NCI-H1105 treated with DMSO at 0.1 percent for 48 hours (cell line): ENCODE results near the gene IMP3.
A peak's percentile ranks its signal among the peaks of the same experiment; 100 is the strongest.
"Not testable (repeated sequence)": the region's sequence is repeated elsewhere in the genome, so short reads cannot be mapped to it uniquely, and the experiment has no call there.

Experiments
- DNase-seq: peaks from one replicate; lab custom pipeline; 2025; lab: John Stamatoyannopoulos, UW

IMP3 gene, protein sequence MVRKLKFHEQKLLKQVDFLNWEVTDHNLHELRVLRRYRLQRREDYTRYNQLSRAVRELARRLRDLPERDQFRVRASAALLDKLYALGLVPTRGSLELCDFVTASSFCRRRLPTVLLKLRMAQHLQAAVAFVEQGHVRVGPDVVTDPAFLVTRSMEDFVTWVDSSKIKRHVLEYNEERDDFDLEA

DNA sequence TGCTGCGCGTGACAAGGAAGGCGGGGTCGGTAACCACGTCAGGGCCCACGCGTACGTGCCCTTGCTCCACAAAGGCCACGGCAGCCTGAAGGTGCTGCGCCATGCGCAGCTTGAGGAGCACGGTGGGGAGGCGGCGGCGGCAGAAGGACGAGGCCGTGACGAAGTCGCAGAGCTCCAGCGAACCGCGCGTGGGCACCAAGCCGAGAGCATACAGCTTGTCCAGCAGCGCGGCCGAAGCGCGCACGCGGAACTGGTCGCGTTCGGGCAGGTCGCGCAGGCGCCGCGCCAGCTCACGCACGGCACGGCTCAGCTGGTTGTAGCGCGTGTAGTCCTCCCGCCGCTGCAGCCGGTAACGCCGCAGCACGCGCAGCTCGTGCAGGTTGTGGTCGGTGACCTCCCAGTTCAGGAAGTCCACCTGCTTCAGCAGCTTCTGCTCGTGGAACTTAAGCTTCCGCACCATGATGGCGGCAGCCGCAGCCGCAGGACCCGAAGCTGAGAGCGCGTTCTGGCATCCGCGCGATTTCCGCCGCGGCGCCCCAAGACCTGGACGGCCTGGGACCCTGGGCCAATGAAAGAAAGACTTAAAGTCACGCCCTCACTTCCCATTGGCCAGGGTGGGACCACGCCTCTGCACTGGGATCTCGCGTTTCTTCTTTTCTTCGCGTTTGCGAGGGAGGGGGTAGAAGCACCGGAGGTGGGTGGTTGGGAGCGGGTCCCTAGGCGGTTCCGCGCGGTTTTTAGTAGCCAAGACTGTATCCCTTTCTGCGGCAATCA lies at the start of gene IMP3:
Gene IMP3, minus strand, starts transcription at position 516 of the 774 bp plus-strand sequence. Its CDS starts 56 bp downstream, at position 460.
- peak; percentile 91 for DNase-seq

DNA sequence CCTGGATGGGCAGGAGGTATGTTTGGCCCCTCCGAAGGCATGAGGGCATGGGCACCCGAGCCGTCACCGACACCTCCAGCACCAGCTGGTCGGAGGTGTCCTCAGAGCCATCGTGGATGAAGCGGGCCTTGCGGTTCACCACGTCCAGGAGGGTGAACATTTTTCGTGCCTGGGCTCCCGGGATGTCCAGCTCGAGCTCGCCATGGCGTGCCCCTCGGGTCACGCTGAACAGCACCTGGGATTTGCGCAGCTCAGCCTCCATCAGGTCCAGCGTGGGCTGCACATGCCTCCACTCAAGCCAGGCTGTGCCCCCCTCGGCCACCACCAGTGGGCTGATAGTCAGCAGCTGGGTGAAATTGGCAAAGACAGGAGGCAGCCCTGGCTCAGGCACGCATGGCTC lies 49.4 kb upstream of the IMP3 start:
- not testable (repeated sequence) for DNase-seq

DNA sequence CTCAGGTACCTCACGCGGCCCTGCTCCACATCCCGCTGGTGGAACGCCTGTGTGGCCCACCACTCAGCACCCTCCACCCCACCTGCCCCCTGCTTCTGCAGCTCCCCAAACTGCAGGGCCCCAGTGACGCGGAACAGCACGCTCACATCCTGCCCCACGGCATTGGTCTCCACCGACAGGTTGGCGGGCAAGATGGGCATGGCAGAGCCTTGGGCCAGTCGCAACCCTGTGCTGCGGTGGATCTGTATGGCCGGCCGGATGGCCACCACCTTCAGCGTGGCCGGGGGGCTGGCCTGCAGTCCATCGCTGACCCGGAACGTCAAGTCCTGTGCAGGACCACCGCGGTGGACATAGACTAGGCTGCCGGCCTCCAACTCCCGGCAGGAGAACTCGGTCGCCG lies 48.8 kb upstream of the IMP3 start:
- DNase-seq, result no peak

DNA sequence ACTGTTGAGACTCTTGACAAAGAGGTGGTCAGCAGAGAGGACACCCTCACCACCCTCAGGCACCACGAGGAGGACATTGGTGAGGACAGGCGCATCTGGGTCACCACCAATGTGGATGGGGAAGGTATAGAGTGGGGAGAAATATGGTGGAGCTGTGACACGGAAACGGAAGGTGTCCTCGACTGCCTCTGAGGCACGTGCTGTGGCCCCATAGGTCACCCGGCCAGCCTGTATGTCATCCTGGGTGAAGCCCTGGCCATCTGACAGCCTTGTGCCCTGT lies 48.2 kb upstream of the IMP3 start:
- DNase-seq, result no peak

DNA sequence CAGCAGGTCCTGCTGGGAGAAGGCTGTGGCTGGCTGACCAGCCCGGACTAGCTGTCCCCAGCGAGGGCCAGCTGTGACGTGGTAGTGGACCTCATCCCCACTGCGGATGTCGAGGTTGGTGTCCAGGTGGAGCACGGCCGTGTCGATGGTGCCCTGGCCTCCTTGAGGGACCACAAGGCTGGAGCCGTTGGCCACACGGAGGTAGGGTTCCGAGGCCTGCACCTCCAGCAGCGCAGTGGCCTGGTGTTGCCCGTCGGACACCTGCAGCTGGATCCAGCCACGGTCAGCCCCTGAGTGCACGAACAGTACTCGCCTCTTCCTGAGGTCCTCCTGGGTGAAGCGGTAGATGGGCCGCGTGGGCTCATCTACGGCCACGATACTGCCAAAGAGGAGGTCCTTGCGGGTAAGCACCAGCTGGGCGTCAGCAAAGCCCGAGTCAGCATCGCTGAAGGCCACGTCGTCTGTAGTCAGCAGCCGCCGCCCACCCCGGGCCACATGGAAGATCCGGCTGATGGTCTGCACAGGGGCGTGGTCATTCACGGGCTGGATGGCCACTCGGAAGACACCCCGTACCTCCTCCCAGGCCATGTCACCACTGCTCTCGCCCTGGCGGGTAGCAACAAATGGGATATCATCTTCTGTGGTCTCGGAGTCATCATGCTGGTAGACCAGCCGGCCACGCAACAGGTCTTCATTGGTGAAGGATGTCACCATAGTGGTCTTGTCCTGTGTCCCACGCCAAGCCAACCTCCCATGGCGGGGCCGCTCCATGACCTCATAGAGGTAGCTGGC lies 47.7 kb upstream of the IMP3 start:
- DNase-seq, result no peak

DNA sequence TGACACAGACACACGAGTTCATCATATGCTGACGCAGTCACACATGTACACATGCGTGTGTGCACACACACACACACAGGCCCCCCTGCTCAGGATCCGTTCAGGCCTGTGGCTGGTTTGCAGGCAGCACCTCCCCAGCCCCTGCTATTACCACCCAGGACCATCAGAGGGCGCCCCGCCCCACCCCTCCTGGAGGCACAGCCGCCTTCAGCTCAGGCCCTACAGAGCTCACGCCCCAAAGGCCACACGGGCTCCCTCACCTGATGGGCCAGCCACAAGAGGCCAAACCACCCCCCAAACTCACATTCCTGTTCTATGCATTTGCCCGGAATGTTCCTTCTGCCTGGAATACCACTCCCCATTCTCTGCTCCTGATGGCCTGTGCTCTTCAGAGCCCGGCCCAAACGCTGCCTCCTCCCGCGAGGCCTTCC lies 46.2 kb upstream of the IMP3 start:
- not testable (repeated sequence) for DNase-seq

DNA sequence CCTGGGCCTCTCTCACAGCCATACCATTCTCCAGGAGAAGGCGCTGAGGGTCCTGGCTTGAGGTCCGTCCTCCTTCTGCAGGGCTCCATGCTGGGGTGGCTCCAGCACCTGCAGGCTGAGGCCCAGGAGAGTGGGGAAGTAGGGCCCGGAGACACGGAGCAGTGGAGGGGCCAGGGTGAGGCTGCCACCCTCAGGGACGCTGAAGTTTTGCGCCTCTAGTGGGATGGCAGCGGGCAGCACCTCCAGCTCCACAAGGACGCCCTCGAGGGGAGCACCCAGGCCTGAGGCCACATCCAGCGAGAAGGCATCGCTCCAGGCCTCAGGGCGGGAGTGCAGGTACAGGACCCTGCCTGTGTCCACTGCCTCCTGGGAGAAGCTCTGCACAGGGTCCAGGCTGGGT lies 45.2 kb upstream of the IMP3 start:
- no peak for DNase-seq

DNA sequence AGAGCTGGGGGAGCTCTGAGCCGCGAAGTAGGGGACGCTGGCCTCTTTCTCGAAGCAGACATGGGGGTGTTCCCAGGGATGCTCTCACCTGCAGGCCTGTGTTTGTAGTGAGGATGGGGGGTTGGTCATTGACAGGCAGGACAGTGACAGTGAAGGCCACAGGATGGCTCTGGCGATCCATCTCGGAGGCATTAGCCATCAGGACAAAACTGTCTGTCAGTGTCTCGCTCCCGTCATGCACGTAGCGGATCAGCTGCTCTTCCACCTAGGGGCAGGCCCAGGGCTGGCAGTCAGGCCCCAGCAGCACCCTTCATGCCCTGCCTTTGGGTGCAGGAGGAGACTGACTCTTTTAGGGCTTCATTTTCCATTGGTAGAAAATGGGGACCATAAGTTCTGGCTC lies 44.6 kb upstream of the IMP3 start:
- no peak for DNase-seq

DNA sequence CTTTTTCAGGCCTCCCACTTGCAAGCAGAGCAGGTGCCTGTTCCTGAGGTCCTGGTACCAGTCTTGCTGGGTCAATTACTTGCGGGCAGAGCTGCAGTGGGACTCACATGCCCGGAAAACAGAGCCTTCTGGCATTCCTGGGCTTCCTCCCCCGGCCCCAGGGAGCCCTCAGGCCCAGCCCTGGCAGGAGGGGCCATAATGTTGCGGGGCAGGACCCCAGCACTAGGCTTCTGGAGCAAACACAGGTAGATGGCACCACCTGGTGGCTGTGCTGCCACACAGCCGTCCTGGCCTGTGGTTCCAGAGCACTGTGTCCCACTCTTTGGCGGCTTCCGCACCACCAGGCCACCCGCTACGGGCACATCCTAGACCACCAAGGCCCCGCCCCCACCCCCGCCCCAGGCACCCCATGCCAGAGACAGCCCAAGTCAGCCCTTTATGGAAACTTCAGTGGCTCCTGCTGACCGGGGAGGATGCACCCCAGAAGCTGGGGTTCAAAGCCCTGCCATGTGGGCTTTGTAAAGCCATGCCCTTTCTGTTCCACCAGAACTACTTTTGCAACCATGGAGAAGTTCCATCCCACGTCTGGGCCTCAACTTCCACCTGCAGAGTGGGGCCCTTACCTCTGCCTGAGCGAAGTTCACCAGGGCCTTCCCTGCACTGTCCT lies 43.8 kb upstream of the IMP3 start:
- peak; percentile 28 for DNase-seq

DNA sequence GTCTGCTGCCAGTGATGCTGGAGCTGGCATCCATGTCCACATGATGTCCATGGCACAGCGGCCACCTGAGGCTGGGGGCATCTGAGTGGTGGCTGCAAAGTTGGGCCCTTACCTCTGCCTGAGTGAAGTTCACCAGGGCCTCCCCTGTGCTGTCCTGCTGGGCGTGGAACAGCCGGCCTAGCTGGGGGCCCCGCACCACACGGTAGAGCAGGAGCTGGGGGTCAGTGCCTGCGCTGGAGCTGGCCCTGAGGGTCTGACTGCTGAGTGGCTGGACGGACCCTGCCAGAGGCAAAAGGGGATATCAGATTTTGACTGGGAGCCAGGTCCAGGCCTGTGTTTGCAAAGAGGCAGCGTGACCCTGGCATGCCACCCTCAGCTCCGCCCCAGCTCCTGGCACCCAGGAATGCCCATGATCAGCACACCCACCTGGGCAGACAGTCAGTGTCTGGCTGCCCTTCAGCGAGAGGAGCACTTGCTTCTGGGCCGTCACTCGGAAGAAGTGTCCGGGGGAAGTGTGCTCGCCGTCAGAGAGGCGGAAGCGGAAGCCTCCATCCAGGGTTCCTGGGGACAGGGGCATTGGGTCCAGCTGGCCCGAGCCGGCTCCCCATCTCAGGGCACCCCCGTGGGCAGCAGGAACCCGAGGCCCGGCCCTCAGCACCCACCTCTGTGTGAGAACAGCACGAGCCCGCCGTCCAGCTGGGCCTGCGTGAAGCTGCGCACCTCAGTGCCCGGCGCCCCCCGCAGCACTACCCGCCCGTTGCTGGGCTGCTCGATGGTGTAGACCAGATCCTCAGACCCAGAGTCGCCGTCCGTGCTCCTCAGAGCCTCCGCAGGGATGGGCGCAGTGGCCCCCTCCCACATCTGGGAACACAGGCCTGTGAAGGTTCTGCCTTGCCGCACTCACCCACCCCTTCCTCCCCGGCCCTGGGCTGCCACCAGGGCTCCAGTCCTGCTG lies 42.4 kb upstream of the IMP3 start:
- no peak for DNase-seq

DNA sequence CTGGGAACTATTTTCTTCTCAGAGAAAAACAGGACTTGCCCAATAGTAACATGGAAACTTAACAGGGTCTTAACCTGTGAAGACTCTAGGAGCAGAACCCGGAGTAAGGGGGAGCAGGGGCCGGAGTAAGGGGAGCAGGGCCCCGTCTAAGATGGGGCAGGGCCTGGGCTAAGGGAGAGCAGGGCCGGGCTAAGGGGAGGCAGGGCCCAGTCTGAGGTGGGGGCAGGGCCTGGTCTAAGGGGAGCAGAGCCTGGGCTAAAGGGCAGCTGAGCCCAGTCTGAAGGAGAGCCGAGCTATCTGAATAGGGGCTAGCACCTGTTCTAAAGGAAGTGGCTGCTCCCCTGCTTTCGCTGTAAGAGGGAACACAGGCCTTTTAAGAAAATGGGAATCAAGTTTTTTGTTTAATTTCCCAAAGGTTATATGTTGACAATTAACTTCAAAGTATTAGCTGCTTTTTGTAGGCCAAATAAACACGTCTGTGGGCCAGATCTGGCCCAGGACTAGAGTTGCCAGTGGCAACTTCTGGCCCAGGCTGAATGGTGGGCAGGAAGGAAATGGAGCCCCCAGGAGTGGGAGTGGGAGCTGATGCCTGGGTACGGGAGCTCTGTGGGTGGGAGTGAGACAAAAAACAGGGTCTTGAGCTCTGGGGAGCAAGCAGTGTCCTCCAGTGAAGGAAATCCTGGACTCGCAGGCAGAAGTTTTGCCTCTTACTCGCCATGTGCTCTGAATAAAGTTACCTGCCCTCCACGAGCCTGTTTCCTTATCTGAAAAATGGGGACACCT lies 40.2 kb upstream of the IMP3 start:
- no peak for DNase-seq

DNA sequence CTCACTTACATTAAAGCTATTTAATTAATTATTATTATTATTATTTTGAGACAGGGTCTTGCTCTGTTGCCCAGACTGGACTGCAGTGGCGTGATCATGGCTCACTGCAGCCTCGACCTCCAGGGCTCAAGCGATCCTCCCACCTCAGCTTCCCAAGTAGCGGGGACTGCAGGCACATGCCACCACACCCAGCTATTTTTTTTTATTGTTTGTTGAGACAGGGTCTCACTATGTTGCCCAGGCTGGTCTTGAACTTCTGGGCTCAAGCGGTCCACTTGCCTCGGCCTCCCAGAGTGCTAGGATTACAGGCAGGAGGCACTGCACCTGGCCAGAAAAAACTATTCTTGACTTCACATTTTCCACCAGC lies 38.3 kb upstream of the IMP3 start:
- not testable (repeated sequence) for DNase-seq

DNA sequence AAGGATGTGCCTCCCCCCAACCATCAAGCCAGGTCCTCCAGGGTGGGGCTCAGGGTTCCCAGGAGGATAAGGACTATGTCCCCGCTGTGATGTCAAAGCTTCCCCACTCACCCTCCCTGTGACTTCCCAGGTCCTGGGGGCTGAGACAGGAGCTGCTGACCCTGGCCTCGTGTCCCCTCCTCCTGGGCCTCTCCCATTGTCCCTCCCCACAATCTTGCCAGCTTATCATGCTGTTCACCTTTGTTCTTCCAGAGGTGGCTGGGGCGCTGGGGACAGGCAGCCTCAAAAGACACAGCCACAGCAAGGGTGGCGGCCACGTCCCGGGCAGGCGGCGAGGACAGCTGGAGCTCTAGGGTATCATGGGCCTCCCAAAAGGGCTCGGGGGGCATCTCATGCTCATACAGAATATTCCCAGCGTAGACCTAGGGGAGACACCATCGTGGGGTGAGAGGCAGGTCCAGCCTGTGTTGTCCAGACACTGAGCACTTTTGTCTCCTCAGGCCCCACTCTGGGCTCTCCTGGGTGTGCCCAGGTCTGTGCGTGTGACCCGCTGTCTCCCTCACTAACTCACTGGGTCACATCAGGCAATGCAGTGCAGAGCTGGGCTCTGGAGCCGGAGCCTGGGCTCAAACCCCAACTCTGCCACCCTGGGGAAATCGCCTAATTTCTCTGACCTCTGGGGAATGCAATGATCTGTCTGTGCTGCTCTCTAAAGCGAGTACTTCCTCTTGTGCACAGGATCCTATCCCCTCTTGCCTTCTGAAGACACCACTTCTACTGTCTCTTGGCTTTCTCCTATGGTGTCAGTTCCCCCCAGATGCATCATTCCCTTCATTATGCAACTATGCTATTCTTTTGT lies 37.7 kb upstream of the IMP3 start:
- DNase-seq, result no peak

DNA sequence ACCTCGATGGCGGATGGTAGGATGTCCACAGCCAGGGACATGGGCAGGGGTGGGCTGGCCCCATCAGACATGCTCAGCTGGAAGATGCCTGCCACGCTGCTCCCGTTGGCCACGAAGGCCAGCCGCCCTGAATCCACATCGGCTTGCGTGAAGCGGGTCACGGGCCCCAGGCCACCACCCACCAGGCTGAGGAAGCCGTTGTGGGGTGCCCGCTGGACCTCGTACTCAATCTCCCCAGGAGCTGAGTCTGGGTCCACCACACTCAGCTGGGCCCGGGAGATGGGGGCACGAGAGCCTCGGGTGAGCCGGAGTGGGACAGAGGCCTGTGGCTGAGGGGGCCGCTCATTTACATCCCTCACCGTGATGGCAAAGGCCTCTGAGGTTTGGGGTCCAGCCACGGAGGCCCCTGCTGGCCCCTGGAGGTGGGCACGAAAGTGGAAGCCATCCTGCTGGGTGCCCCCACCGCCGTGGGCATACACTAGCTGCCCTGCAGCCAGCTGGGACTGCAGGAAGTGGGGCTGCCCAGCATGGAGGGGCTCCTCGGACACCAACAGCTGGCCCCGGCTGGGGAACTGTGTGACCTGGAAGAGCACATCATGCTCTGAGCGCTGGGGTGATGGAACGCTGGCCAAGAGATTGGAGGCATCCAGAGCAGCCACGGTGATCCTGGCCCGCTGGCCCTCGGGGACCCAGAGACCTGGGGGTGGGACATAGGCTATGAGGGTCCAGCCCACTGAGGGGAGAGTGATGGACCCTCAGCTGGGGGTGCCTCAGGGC lies 36.9 kb upstream of the IMP3 start:
- DNase-seq, result no peak

DNA sequence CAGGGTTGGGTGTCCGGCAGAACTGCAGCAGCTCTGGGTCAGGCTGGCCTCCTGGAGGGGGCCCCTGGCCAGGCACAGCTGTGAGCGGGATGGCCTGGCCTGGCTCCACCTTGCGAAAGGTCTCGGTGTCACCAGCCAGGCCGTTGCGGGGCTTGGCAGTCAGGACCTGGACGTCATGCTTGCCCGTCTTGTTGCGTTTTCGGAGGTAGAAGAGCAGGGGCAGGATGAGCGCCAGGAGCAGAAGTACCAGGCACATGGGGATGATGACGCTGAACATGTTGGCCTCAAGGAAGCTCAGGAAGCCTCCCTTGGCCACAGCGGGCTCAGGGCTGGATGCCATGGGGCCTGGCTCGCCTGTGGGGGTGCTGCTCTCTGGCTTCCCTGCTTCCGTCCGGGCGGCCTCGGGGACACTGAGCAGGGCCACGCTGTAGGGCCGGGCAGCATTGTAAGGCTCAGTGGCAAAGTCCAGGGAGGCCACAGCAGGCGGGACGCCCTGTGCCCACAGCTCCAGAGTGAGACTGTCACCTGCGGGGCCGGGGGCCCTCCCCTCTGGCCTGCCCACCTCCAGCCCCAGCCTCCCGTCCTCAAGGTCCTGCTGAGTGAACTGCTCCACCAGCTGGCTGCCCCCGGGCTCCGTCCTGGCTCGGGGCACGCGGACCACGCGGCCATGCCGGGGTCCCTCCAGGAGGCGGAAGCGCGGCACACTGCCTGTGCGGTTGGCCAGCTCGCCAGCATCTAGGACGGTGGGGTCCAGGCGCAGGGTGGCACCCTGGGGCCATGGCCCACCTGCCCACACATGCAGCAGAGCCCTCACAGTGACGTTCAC lies 35.8 kb upstream of the IMP3 start:
- no peak for DNase-seq

DNA sequence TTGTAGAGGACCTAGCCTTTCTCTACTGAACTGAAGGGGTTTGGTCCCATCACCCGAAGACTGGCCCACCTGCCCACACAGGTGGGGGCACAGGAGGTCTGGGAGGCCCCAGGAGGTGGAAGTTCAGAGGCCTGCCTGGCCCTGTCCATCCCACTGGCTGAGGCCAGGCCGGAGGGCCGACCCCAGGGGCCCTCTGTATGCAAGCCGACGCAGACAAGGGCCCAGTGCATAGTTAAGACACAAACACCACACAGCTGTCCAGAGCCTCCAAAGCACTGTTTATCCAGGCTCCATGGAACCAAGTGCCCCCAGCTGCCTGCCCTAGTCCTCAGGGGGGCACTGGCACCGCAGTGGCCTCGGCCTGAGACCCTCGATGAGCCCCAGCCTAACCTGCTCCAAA lies 34.3 kb upstream of the IMP3 start:
- DNase-seq, result no peak

DNA sequence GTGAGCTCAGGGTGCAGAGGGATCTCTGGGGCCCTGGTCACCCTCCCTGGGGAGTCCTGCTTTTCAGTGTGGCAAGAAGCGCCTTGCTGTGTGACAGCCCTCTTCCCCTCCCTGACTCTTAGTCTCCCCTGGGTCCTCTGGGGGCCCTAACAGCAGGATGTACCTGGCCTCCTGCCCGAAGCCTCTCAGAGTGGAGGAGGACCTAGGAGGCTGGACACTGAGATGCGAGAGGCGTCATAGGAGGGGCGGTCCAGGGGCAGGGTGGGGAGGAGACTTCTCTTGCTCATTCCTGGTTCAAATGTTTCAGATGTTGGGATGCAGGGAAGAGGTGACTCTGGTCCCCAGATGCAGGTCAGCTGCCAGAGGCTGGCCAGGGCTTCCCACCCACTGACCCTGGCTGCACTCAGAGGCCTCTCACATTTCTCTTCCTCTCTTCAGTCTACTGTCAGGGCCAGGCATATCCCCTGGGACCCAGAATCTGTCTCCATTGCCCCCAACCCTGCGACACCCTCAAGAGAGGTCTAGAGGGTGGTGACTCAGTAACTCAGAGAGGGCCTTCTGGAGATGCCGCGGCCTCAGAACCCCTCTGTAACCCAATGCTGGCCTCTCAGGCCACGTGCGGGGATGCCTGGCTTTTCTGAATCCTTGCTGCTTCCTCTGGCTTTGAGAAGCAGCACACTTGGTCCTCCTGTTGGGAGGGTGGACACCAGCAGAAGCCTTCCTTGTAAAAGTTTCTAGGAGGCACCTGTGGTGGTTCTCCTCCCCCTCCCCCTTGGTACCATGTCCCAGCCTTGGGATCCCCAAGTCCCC lies 33.6 kb upstream of the IMP3 start:
- no peak for DNase-seq
